Gastrocnemius medialis (tissue), 4 donors: ENCODE data around the gene SARM1. TPM values are rescaled to one million over a fixed set of nuclear protein-coding genes. Genes with fewer than 3 reads are reported as not detected.

Source experiments
- ATAC-seq, 2 donors: fragments of 150-250 bp; one replicate each; pipeline ENCODE4 v1.9.1; 2016
- DNase-seq, 2 donors: peaks; one replicate each; pipeline ENCODE4 v3.0.0-alpha.2; 2019
- H3K27ac ChIP-seq, 4 donors: fragments of 200-600 bp; sonication (generic); 1 replicate in 1 of 4; 2 replicates in 3 of 4; pipeline ENCODE4 v1.5.1; 2016 to 2018; ENCODE audit warnings: mild to moderate bottlenecking in 2 of 4, moderate library complexity in 1 of 4
- H3K27me3 ChIP-seq, 3 donors: fragments of 200-600 bp; sonication (generic) in 2 of 3; 1 replicate in 1 of 3; 2 replicates in 2 of 3; pipeline versions ENCODE4 v1.5.1 to v1.6.0; 2016 to 2019; ENCODE audit warnings: mild to moderate bottlenecking in 1 of 3, moderate library complexity in 1 of 3
- H3K36me3 ChIP-seq, 2 donors: fragments of 200-600 bp; sonication (generic) in 1 of 2; one replicate each; pipeline ENCODE4 v1.5.1; 2017 to 2018
- H3K4me1 ChIP-seq, 2 donors: fragments of 200-600 bp; sonication (generic) in 1 of 2; one replicate each; pipeline ENCODE4 v1.5.1; 2016 to 2017; ENCODE audit warnings: mild to moderate bottlenecking in 2 of 2
- H3K4me3 ChIP-seq, 4 donors: fragments of 200-600 bp; sonication (generic) in 3 of 4; 1 replicate in 1 of 4; 2 replicates in 3 of 4; pipeline ENCODE4 v1.5.1; 2016 to 2019; ENCODE audit warnings: mild to moderate bottlenecking in 2 of 4
- H3K9me3 ChIP-seq, 3 donors: fragments of 200-600 bp; sonication (generic) in 2 of 3; 1 replicate in 1 of 3; 2 replicates in 2 of 3; pipeline ENCODE4 v1.5.1; 2016 to 2019
- CTCF ChIP-seq, 5 experiments: fragments of 450-650 bp in 3 of 5; fragments of 200-600 bp in 2 of 5; sonication (generic) in 2 of 5; IDR thresholded peaks in 4 of 5; conservative IDR thresholded peaks in 1 of 5; 1 replicate in 4 of 5; 2 replicates in 1 of 5; pipeline ENCODE4 v1.5.1; 2016 to 2019; ENCODE audit warnings: antibody characterized with exemption in 5 of 5, mild to moderate bottlenecking in 3 of 5, moderate library complexity in 3 of 5
- POLR2A ChIP-seq, 2 donors: fragments of 450-650 bp; IDR thresholded peaks; one replicate each; pipeline ENCODE4 v1.6.1; 2017; ENCODE audit warnings: antibody characterized with exemption in 2 of 2, mild to moderate bottlenecking in 2 of 2, moderate library complexity in 2 of 2
- in situ Hi-C, 4 donors: fragments of 200-750 bp; cut with MboI; loops; one replicate each; pipeline versions ENCODE4 v1.15.0 to v1.8.0; 2017; ENCODE audit warnings: low sequenced_read_pairs in 4 of 4
- intact Hi-C: fragments of 100-400 bp; cut with DNase I; formaldehyde crosslinking; loops from one replicate; pipeline ENCODE4 v1.15.1; 2023; ENCODE audit warnings: low total_unique reads
- total RNA-seq, 4 donors: library from RNA; depleted of rRNA; stranded (reverse); fragments of >200 nt; gene quantifications; one replicate each; pipeline versions ENCODE4 v1.1.0 to v1.2.3, GENCODE V29; 2016

Gene SARM1
- total RNA-seq, 4 donors from 2014 or later, result 0.78 to 1.9 (median 1.7) TPM

- H3K36me3 ChIP-seq, result peaks cover 0 to 18% of the 10 kb centered on the region in 2 donors
- DNase-seq, result no peak
- TF ChIP-seq CTCF (IDR thresholded peaks at IDR 0.05 in 4 of 5, conservative IDR thresholded peaks at IDR 0.05 in 1 of 5), result no peak
- no peaks in the 10 kb centered on the region for H3K9me3 ChIP-seq
- no peak overlapping the region for H3K27ac ChIP-seq
- peaks cover 8 to 15% of the 10 kb centered on the region in 2 donors for H3K4me1 ChIP-seq
- in situ Hi-C loops (loop anchor here in 1 of 4 donors (25.0 kb wide), 2 partner anchors 107 to 168 kb away; partner anchors contain the start of gene FOXN1), intact Hi-C loops (no loop called here)
- ATAC-seq, result no peak
- H3K27me3 ChIP-seq, result no peaks in the 10 kb centered on the region
- peak overlapping the region; percentile 65 to 87 (median 84) for H3K4me3 ChIP-seq
Observed at GRCh38 chr17:28404812-28405570, 33.5 kb downstream of the SARM1 start.

- Histone ChIP-seq H3K27me3 (no peaks in the 10 kb centered on the region), H3K4me3 (peak within 1 kb of the TSS; percentile 65 to 87 (median 84)), H3K4me1 (peaks cover 8 to 15% of the 10 kb centered on the region in 2 donors), H3K9me3 (no peaks in the 10 kb centered on the region), H3K36me3 (peaks cover 0 to 12% of the 10 kb centered on the region in 2 donors), H3K27ac (peak within 1 kb of the TSS in 1 of 4 donors; percentile 29)
- in situ Hi-C loops, result loop anchor here in 1 of 4 donors (25.0 kb wide), 2 partner anchors 106 to 169 kb away; partner anchors contain the start of gene FOXN1
- no peak for TF ChIP-seq POLR2A (IDR thresholded peaks at IDR 0.05)
- TF ChIP-seq CTCF (IDR thresholded peaks at IDR 0.05 in 4 of 5, conservative IDR thresholded peaks at IDR 0.05 in 1 of 5), result no peak
- intact Hi-C loops, result no loop called here
- no peak for DNase-seq
- ATAC-seq, result peak; percentile 64 to 75
Observed at GRCh38 chr17:28405632-28406472, 34.4 kb downstream of the SARM1 start, which contains the start of gene SLC46A1. TSS of gene SLC46A1 (minus strand) at chr17:28406212. CDS start at chr17:28406114, 98 bp downstream.

DNA sequence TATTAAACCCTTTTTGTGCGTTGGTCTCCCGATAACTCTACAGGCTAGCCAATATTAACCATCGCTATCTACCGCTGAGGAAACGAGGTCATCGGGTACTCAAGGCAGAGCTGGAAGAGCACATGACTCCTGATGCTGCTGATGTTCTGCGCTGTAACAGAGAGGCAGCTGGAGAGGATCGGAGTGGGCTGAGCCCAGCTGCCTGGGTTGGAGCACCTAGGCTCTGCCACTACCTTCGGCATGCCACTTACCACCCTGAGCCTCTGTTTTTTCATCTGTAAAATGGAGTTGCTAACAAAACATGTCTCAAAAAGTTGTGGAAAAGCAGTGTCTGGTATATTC is 35.0 kb downstream of the SARM1 start:
- no peaks in the 10 kb centered on the region for H3K9me3 ChIP-seq
- H3K27me3 ChIP-seq, result no peaks in the 10 kb centered on the region
- peaks cover 8 to 15% of the 10 kb centered on the region in 2 donors for H3K4me1 ChIP-seq
- ATAC-seq (peak in 1 of 2 donors; percentile 30), DNase-seq (no peak)
- H3K4me3 ChIP-seq, result peak overlapping the region; percentile 65 to 87 (median 84)
- TF ChIP-seq POLR2A (IDR thresholded peaks at IDR 0.05), result no peak
- no peak for TF ChIP-seq CTCF (IDR thresholded peaks at IDR 0.05 in 4 of 5, conservative IDR thresholded peaks at IDR 0.05 in 1 of 5)
- in situ Hi-C loops (loop anchor here in 1 of 4 donors (25.0 kb wide), 2 partner anchors 106 to 169 kb away; partner anchors contain the start of gene FOXN1), intact Hi-C loops (no loop called here)
- H3K36me3 ChIP-seq, result peaks cover 0 to 7% of the 10 kb centered on the region in 2 donors
- H3K27ac ChIP-seq, result no peak overlapping the region

DNA sequence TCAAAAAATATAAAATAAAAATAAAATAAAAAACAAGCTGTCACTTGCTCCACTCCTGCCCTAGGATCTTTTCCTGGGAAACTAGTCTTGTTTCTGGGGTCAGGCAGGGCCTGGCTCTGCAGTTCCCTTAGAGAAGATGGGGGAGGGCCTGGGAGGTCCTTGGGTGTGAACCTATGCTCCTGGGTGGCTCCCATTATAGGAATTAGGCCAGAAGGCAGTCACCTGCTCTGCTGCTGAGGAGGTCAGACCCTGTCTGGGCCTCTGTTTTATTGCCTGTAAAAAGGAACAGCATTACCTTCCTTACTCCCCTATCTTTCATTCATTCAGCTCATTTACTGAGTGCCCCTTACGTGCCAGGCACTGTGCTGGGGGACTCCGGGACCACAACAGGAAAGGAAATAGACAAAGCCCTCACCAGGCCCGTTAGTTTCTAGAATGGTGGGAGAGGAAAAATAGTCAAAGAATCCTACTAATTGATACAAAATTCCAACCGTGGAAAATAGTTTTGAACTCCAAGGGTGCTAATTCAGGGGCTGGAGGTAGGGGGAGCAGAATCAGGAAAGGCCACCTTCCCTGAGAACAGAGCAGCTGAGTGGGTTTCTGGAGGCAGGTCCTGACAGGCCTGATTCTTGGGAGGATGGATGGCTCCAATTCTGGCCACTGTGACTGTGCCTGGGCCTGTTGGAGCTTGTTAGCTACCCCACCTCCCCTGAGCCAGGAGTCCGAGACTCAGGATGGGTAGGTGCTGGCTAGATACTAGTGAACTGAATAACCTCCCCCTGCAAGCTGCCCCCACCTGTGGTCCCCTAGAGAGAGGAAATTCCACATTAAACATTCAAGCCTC is 35.9 kb downstream of the SARM1 start:
- intact Hi-C loops (no loop called here), in situ Hi-C loops (loop anchor here in 1 of 4 donors (25.0 kb wide), 2 partner anchors 105 to 170 kb away; partner anchors contain the start of gene FOXN1)
- Histone ChIP-seq H3K4me1 (peaks cover 8 to 15% of the 10 kb centered on the region in 2 donors), H3K9me3 (no peaks in the 10 kb centered on the region), H3K27ac (no peak overlapping the region), H3K27me3 (no peaks in the 10 kb centered on the region), H3K36me3 (no peaks in the 10 kb centered on the region), H3K4me3 (no peak overlapping the region)
- no peak for TF ChIP-seq CTCF (IDR thresholded peaks at IDR 0.05 in 4 of 5, conservative IDR thresholded peaks at IDR 0.05 in 1 of 5)
- TF ChIP-seq POLR2A (IDR thresholded peaks at IDR 0.05), result no peak
- ATAC-seq, result no peak
- DNase-seq, result no peak
